ENCODE results near the gene PPCS.
"Not testable (repeated sequence)": the region's sequence is repeated elsewhere in the genome, so short reads cannot be mapped to it uniquely, and the experiment has no call there.

The PPCS gene

DNA sequence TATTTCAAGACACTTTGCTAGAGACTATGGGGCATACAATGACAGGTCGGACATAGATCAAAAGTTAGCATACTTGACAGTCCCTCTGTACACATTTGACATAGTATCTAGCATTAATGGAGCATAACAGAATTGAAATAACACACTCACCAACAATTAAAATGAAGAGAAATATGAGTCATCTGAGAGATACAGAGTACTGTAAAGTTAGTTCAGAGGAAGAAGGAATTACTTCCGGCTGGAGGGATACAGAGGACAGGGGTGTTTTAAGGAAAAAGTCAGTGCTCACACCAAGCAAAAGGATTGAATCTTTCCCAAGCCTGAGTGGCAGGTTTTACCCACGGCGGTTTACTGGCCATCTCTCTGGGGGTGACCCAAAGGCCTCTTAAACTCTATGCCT, 3.0 kb upstream of the PPCS start:
- no peak for DNase-seq (ENCODE audit: low read depth)

DNA sequence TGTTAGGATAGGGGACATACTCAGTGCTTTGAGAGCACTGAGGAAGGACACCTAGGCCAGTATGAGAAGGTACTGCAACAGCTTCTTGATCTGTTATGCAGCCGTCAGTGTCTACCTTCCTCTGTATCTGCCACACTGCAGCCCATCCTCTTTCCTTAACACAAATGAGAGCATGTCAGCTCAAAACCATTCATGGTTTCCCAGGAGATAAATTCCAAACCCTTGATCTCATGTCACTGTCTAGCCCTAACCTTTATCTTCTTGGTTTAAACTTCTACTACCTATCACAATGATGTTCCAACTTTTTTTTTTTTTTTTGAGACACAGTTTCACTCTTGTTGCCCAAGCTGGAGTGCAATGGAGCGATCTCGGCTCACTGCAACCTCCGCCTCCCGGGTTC, 1.9 kb upstream of the PPCS start:
- no peak for DNase-seq (ENCODE audit: low read depth)

DNA sequence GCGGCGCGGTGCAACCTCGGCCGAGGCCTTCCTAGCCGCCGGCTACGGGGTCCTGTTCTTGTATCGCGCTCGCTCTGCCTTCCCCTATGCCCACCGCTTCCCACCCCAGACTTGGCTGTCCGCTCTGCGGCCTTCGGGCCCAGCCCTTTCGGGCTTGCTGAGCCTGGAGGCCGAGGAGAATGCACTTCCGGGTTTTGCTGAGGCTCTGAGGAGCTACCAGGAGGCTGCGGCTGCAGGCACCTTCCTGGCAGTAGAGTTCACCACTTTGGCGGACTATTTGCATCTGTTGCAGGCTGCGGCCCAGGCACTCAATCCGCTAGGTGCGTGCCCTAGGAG, 379 bp downstream of the PPCS start:
- peak; percentile 9 for DNase-seq (ENCODE audit: low read depth)

DNA sequence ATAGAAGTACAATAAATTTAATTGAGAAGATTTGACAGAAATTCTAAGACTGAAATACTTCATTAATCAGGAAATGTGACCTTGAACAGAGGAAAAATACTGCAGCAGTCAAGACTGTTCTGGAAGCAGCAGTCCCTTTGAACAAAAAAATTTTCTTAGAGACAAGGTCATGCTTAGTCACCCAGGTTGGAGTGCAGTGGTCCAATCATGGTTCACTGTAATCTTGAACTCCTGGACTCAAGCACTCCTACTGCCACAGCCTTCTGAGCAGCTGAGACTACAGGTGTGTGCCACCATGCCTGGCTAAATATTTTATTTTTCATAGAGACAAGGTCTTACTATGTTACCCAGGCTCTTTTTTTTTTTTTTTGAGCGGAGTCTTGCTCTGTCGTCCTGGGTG, 4.9 kb downstream of the PPCS start:
- no peak for DNase-seq (ENCODE audit: low read depth)

DNA sequence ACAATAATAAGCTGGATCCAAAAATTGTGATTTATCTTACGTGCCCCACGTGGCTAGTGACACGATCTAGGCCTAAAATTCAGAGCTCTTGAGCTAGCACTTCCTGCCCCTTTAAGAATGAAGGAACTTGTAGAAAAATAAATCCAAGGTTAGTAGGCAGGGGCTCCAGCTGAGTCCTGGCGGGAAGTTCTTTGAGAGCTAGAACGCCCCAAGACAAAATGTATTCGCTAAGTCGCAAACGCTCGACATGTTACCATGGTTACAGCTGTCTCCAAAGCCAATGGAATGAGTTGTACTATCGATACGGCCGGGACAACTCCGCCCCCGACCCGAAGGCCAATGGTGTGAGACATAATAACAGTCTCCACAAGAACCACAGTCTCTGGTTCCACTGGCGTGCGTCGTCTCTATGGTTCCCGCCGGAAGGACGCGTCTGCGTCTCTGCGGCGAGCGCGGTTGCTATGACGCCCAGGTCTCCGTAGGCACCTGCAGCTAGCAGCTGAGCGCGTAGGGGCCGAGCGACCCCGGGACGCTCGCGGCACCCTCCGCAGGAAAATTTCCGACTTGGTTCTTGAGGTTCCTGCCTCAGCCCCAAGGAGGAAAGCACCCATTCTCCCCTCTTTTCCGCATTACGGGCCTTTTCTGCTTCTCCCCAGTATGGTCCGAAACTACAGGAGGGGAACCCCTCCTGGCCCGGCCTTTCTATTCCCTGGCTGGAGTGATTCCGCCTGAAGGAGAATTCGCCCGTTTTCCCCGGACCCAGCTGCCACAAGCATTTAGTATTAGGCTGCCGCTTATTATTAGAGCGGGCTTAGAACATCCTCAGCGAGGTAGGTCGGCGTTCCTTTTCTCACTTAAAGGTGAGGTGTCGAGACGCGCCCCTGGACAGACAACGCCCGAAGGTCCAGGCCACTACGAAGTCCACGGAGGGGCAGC, 6.8 kb downstream of the PPCS start, which contains the start of gene CCDC30:
TSS of gene CCDC30 (plus strand) at position 459 of the 936 bp plus-strand sequence. CDS start 17,266 bp downstream, outside the sequence.
- DNase-seq (ENCODE audit: low read depth) = peak; percentile 98

DNA sequence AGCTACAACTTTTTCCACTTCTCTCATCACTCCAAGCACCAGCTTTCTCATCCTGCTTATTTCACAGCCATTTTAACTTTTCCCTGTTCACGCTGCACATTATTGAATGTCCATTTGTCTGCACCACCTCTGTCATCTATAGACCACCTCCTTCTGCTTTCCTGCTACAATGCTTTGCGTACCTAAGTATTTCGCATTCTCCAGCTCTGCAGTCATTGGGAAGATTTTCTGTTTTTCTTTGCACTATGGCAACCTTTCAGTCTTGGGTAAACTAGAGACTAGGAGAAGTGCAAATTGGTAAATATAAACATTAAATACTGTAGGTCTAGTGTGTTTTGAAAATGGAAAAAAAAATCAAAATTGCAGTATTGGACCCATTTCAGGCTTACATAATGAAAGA, 7.6 kb downstream of the PPCS start:
- DNase-seq (ENCODE audit: low read depth) = no peak

DNA sequence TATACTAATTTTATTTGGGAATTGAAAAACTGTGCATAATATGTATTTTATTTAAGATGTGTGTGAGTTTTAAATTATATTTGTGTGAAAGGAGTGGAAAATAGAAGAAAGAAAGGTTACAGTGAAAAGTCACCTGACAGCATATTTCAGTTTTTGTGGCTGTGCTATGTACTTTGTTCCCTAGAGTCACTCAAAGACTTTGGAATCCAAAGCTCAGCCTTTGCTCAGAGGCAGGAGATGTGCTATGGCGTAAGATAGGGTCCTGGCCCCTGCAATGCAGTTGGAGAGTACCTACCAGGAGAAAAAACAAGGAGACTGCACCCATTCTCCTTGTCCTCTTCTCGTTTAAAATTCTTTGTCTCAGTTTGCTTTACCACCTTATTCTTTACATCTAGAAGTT, 9.7 kb downstream of the PPCS start:
- no peak for DNase-seq (ENCODE audit: low read depth)

DNA sequence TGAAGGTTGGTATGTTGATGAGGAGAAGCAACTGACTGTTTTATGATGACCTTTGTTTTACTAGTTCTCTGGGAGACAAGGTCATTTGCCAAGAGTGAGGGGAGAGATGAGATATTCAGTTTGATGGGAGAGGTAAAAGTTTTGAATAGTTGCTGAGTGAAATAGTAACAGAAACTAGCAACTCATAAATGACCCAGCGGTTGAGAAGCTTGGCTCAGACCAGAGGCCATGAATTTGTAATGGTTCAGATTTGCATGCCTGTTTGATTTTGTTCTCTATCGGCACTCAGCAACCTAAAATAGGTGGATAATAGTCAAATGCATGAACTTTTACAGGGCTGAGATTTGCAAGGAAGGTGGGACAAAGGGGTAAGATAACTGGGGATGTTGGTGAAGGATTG, 13.4 kb downstream of the PPCS start:
- no peak for DNase-seq (ENCODE audit: low read depth)

DNA sequence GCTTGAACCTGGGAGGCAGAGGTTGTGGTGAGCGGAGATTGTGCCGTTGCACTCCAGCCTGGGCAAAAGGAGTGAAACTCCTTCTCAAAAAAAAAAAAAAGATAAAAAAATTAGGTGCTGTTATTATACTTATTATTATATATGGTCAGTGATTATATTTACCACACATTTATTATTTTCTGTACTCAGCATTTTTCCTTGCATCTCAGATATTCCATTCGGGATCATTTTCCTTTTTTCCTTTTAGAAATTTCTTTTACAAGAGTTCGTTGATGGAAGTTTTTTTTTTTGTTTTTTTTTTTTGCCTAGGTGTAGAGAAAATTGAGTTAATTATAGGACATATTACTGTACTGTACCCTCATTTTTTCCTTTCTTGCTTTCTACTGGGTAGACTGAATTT, 20.3 kb downstream of the PPCS start:
- no peak for DNase-seq (ENCODE audit: low read depth)

DNA sequence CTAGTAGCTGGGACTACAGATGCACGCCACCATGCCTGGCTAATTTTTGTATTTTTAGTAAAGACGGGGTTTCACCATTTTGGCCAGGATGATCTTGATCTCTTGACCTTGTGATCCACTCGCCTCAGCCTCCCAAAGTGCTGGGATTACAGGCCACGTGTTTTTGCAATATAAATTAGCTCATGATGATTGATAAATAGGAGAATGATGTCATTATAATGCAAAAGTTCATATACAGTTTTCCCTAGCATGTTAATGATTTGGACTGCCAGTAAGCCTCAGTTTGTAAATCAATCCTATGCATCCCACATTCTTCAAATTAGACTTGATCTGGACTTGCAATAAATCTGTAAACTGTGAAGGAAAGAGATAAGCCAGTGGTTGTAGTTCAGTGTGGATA, 21.0 kb downstream of the PPCS start:
- not testable (repeated sequence) for DNase-seq (ENCODE audit: low read depth)

DNA sequence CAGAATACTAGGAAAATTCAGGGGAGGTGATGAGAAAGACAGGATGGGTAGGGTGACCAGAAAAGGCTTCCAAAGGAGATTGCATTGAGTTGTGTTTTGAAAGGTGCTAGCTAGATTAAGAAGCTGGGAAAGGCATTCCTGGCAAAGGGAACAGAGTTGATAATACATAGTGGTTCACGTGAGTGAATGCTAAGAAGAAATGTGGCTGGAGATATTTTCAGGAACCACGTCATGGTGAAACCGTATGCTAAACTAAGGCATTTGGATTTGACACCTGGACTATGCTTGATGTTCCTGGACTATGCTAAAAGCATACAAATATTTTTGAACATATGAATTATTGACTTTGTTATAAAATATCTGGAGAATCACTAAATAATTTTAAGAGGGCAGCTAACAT, 21.4 kb downstream of the PPCS start:
- no peak for DNase-seq (ENCODE audit: low read depth)

DNA sequence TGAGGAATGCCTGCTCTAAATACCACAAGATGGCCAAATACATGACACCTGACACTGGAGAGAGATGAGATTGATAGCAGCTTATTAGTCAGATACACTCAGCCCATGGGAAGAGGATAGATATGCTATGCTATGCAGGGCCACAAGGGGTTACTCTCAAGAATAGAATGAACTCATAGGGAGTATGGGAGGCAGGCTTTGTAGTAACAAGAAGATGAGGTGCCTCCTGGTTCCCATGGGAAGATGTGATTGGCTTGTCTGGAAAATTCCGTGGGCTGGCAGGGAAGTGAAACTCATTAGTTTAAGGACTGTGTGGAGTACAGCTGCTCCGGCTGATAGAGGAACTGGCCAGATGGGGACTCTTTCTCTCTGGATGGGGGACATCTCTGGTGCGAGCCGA, 23.3 kb downstream of the PPCS start:
- no peak for DNase-seq (ENCODE audit: low read depth)

DNA sequence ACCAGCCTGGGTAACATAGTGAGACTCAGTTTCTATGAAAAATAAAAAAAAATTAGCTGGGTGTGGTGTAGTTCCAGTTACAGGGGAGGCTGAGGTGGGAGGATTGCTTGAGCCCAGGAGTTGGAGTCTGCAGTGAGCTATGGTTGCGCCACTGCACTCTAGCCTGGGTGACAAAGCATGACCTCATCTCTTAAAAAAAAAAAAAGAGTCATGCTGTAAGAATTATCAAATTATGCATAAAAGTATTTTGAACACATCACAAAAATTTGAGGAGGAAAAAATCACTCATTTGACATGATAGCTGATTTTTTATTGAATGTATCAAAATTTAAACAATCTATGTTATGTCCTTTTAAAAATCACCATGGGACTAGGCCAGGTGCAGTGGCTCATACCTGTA, 24.6 kb downstream of the PPCS start:
- no peak for DNase-seq (ENCODE audit: low read depth)

DNA sequence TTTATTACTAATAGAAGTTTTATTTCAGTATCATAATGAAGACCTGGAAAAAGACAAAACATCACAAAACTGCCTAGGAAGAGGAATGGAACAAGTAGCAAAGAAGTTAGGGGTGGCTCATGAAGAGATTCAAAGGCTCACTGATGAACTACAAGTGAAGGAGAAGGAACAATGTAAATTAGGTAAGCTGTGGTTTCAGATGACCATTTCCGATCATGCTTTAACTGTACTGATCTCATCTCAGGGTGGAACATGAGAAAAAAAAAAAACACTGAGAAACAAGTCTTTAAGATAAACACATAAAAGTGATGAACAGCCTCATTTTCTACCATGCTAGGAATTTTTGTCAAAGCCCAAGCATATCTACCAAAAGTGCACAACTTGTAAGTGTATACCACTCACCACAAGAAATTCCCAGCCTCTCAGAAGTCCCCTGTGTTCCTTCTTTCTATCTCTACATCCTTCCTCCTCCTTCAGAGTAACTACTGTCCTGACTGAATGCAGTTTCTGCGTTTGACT, 26.4 kb downstream of the PPCS start:
- no peak for DNase-seq (ENCODE audit: low read depth)

DNA sequence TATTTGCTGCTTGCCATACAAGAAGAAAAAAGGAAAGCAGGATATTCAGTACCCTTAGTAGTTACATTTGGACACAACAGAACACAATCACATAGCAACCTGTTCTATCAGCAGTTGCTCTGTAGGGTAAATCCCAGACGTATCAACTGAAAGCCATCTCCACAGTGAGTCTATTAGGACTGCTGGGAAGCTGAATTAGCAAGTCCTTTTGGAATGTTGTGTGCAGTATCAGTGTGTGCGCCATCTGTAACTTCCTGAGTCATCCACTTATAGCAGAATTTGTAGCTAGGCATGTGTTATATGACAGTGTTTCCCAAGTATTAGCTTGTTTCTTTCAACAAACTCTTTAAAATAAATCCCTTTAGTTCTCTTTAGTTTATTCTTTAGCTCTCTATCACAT, 28.0 kb downstream of the PPCS start:
- DNase-seq (ENCODE audit: low read depth) = peak; percentile 39

DNA sequence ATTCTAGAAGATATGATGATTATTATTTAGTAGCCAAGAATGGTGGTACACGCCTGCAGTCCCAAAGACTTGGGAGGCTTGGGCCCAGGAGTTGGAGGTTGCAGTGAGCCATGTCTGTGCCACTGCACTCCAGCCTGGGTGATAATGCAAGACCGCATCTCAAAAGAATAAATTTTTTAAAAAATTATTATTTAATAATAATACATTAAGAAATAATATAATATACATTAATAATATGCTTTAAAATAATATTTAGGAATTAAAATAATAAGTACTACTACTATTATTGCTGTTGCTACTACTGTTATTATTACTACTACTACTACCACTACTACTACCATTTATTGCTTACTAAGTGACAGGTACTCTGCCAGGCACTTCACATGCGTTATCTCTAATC, 33.9 kb downstream of the PPCS start:
- DNase-seq (ENCODE audit: low read depth) = no peak

DNA sequence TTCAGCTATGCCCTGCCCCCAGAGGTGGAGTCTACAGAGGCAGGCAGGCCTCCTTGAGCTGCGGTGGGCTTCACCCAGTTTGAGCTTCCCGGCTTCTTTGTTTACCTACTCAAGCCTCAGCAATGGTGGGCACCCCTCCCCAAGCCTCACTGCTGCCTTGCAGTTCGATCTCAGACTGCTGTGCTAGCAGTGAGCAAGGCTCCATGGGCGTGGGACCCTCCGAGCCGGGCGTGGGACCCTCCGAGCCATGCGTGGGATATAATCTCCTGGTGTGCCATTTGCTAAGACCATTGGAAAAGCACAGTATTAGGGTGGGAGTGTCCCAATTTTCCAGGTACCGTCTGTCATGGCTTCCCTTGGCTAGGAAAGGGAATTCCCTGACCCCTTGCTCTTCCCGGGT, 45.7 kb downstream of the PPCS start:
- DNase-seq (ENCODE audit: low read depth) = not testable (repeated sequence)

DNA sequence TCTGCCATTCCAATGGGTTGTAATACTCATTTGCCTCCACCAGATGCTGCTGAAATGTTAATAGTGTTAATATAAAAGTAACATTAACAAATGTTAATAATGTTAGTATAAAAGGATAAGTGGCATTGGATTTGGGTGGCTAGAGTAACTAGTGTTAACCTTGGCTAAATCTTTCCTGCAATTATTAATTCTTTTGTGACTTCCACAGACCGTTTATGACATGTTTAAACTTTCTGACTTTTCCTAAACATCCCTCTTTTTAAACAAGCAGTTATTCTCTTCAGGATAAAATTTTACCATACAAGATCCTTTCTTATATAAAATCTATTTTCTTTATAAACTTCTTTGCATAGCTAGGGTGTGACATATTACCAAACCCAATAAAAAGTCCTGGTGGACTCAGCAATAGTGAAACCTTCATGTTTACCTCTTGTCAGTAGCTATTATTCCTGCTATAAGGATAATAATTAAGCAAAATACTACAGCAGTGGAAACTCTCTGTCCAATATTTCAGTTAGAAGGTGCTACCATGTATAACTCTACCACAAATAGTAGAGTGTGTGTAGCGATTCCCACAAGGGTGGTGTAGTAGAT, 48.3 kb downstream of the PPCS start:
- DNase-seq (ENCODE audit: low read depth) = no peak

DNA sequence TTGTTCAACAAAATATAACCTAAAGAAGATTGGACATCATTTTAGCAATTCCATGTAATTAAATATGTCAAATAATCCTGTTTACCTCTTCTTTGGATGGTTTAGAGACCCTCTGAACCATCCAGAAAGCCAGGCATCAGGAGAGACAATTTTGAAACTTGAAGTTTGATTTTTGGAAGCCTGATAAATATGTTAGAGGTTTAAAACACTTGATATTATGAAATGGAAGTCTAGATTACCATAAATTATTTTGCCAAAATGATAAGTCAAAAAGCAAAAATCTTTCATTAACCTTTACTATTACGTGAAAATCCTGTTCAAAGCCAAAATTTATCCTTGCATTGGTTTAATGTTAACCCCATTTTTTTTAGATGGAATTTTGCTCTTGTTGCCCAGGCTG, 50.2 kb downstream of the PPCS start:
- no peak for DNase-seq (ENCODE audit: low read depth)
